ENCODE results near the gene AARS1.
"Not testable (repeated sequence)": the region's sequence is repeated elsewhere in the genome, so short reads cannot be mapped to it uniquely, and the experiment has no call there.

DNA sequence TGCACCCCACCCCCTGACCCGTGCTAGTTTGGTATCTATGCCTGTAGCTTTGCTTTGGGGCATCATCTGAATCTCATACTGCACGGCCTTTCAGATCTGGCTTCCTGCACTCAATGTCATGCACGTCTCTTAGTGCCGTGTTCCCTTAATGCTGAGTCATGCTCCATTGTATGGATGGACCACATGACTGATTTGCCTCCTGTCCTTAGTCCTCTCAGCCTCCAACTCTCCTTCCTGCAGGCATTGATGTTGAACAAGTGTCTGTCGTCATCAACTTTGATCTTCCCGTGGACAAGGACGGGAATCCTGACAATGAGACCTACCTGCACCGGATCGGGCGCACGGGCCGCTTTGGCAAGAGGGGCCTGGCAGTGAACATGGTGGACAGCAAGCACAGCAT, 43.4 kb upstream of the AARS1 start:
- TF ChIP-seq SIN3A (conservative IDR thresholded peaks at IDR 0.05 in 1 of 2, IDR thresholded peaks at IDR 0.05 in 1 of 2; ENCODE audit: low read depth in 1 of 2, low read length in 2 of 2); YY1 (IDR thresholded peaks at IDR 0.05; ENCODE audit: low read depth, low read length); SP4 (IDR thresholded peaks at IDR 0.05; ENCODE audit: low read length); PHF8 (conservative IDR thresholded peaks at IDR 0.05; ENCODE audit: low read depth, low read length); CREB1 (IDR thresholded peaks at IDR 0.05); SIX5 (IDR thresholded peaks at IDR 0.05; ENCODE audit: low read depth, low read length); POU5F1 (IDR thresholded peaks at IDR 0.05; ENCODE audit: low read depth, low read length); SP1 (IDR thresholded peaks at IDR 0.05; ENCODE audit: low read depth, low read length); MAFK (IDR thresholded peaks at IDR 0.05; ENCODE audit: low read depth, low read length): not testable (repeated sequence)
- TF ChIP-seq, protein P1, sequence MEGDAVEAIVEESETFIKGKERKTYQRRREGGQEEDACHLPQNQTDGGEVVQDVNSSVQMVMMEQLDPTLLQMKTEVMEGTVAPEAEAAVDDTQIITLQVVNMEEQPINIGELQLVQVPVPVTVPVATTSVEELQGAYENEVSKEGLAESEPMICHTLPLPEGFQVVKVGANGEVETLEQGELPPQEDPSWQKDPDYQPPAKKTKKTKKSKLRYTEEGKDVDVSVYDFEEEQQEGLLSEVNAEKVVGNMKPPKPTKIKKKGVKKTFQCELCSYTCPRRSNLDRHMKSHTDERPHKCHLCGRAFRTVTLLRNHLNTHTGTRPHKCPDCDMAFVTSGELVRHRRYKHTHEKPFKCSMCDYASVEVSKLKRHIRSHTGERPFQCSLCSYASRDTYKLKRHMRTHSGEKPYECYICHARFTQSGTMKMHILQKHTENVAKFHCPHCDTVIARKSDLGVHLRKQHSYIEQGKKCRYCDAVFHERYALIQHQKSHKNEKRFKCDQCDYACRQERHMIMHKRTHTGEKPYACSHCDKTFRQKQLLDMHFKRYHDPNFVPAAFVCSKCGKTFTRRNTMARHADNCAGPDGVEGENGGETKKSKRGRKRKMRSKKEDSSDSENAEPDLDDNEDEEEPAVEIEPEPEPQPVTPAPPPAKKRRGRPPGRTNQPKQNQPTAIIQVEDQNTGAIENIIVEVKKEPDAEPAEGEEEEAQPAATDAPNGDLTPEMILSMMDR (IDR thresholded peaks at IDR 0.05; ENCODE audit: control extremely low read depth in 1 of 3, insufficient read depth in 1 of 3, low read depth in 1 of 3, low read length in 3 of 3), result not testable (repeated sequence)
- TF ChIP-seq, protein P2, sequence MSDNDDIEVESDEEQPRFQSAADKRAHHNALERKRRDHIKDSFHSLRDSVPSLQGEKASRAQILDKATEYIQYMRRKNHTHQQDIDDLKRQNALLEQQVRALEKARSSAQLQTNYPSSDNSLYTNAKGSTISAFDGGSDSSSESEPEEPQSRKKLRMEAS (IDR thresholded peaks at IDR 0.05), result not testable (repeated sequence)

All from H1 (cell line).